ENCODE measurements around the gene TEF. TPM values are rescaled to one million over a fixed set of nuclear protein-coding genes. Genes with fewer than 3 reads are reported as not detected.

TEF gene
- total and polyA plus RNA-seq, 2 experiments from 2014 or later, result 2.3 to 7.2 TPM

- Histone ChIP-seq H3K4me2 (no peak overlapping the region), H3K4me1 (ENCODE audit: insufficient read depth) (peaks cover 14% of the 10 kb centered on the region), H3K4me3 (no peak overlapping the region), H4K20me1 (replicated peaks; ENCODE audit: insufficient read depth) (no peaks in the 10 kb centered on the region), H3K36me3 (ENCODE audit: insufficient read depth) (no peaks in the 10 kb centered on the region), H3K79me2 (replicated peaks; ENCODE audit: insufficient read depth) (no peaks in the 10 kb centered on the region; the same call in 1 of the 2 replicates), H3F3A (replicated peaks; ENCODE audit: low read depth) (peaks cover 12% of the 10 kb centered on the region), H3K27me3 (ENCODE audit: insufficient read depth) (no peaks in the 10 kb centered on the region), H3K27ac (ENCODE audit: low read depth) (no peak overlapping the region), H3K9me2 (ENCODE audit: insufficient read depth) (no peaks in the 10 kb centered on the region), H2AFZ (no peak overlapping the region)
- H3K4me1 Mint-ChIP-seq, result peaks cover 22% of the 10 kb centered on the region
- no peaks in the 10 kb centered on the region; the same call in 2 of the 3 replicates for H3K36me3 Mint-ChIP-seq (ENCODE audit: low read depth)
- H3K9me3 Mint-ChIP-seq, result no peaks in the 10 kb centered on the region
- TF ChIP-seq, protein P1, sequence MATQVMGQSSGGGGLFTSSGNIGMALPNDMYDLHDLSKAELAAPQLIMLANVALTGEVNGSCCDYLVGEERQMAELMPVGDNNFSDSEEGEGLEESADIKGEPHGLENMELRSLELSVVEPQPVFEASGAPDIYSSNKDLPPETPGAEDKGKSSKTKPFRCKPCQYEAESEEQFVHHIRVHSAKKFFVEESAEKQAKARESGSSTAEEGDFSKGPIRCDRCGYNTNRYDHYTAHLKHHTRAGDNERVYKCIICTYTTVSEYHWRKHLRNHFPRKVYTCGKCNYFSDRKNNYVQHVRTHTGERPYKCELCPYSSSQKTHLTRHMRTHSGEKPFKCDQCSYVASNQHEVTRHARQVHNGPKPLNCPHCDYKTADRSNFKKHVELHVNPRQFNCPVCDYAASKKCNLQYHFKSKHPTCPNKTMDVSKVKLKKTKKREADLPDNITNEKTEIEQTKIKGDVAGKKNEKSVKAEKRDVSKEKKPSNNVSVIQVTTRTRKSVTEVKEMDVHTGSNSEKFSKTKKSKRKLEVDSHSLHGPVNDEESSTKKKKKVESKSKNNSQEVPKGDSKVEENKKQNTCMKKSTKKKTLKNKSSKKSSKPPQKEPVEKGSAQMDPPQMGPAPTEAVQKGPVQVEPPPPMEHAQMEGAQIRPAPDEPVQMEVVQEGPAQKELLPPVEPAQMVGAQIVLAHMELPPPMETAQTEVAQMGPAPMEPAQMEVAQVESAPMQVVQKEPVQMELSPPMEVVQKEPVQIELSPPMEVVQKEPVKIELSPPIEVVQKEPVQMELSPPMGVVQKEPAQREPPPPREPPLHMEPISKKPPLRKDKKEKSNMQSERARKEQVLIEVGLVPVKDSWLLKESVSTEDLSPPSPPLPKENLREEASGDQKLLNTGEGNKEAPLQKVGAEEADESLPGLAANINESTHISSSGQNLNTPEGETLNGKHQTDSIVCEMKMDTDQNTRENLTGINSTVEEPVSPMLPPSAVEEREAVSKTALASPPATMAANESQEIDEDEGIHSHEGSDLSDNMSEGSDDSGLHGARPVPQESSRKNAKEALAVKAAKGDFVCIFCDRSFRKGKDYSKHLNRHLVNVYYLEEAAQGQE (IDR thresholded peaks at IDR 0.05; ENCODE audit: unreplicated experiment), result no peak
- TF ChIP-seq EZH2 (IDR thresholded peaks at IDR 0.05; ENCODE audit: low read depth, unreplicated experiment), result no peak
- no peak for TF ChIP-seq JUNB (IDR thresholded peaks at IDR 0.05; ENCODE audit: unreplicated experiment)
- TF ChIP-seq, protein P2, sequence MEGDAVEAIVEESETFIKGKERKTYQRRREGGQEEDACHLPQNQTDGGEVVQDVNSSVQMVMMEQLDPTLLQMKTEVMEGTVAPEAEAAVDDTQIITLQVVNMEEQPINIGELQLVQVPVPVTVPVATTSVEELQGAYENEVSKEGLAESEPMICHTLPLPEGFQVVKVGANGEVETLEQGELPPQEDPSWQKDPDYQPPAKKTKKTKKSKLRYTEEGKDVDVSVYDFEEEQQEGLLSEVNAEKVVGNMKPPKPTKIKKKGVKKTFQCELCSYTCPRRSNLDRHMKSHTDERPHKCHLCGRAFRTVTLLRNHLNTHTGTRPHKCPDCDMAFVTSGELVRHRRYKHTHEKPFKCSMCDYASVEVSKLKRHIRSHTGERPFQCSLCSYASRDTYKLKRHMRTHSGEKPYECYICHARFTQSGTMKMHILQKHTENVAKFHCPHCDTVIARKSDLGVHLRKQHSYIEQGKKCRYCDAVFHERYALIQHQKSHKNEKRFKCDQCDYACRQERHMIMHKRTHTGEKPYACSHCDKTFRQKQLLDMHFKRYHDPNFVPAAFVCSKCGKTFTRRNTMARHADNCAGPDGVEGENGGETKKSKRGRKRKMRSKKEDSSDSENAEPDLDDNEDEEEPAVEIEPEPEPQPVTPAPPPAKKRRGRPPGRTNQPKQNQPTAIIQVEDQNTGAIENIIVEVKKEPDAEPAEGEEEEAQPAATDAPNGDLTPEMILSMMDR (conservative IDR thresholded peaks at IDR 0.05; ENCODE audit: low read depth in 2 of 2), result no peak
- TF ChIP-seq NANOG (IDR thresholded peaks at IDR 0.05; ENCODE audit: borderline replicate concordance), result no peak
- TF ChIP-seq STAT1 (IDR thresholded peaks at IDR 0.05; ENCODE audit: unreplicated experiment), result no peak
- TF ChIP-seq ZNF331 (CRISPR knock-in tag; IDR thresholded peaks at IDR 0.05; ENCODE audit: low read depth), result no peak
- no peak for TF ChIP-seq ZNF462 (CRISPR knock-in tag; IDR thresholded peaks at IDR 0.05)
- no peak for TF ChIP-seq CREB1 (CRISPR knock-in tag; IDR thresholded peaks at IDR 0.05; ENCODE audit: low read depth)
- no peak for TF ChIP-seq EZH2phosphoT487 (IDR thresholded peaks at IDR 0.05; ENCODE audit: unreplicated experiment)
- TF ChIP-seq, protein P3, sequence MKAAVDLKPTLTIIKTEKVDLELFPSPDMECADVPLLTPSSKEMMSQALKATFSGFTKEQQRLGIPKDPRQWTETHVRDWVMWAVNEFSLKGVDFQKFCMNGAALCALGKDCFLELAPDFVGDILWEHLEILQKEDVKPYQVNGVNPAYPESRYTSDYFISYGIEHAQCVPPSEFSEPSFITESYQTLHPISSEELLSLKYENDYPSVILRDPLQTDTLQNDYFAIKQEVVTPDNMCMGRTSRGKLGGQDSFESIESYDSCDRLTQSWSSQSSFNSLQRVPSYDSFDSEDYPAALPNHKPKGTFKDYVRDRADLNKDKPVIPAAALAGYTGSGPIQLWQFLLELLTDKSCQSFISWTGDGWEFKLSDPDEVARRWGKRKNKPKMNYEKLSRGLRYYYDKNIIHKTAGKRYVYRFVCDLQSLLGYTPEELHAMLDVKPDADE (IDR thresholded peaks at IDR 0.05), result no peak
- no peak overlapping the region for H3K4me3 Mint-ChIP-seq
- ATAC-seq (no peak), DNase-seq (ENCODE audit: low spot score) (no peak)
- no peak overlapping the region for H3K27ac Mint-ChIP-seq
- H3K27me3 Mint-ChIP-seq (ENCODE audit: insufficient read depth, low read depth, poor library complexity), result peaks cover 16% of the 10 kb centered on the region
Observed at GRCh38 chr22:41410311-41410751, 28.6 kb downstream of the TEF start.
